HL-60/S4 treated with phorbol 12-myristate 13-acetate at 8.2 ng/mL for 4 days and 3 days (cell line): ENCODE results near the gene ADGRL4.

ENCODE experiments used
- in situ Hi-C: fragments of 300-500 bp; cut with MboI; formaldehyde crosslinking; loops from 2 replicates; pipeline ENCODE4 v1.15.0; 2022; ENCODE audit warnings: low sequenced_read_pairs

ADGRL4 gene

DNA sequence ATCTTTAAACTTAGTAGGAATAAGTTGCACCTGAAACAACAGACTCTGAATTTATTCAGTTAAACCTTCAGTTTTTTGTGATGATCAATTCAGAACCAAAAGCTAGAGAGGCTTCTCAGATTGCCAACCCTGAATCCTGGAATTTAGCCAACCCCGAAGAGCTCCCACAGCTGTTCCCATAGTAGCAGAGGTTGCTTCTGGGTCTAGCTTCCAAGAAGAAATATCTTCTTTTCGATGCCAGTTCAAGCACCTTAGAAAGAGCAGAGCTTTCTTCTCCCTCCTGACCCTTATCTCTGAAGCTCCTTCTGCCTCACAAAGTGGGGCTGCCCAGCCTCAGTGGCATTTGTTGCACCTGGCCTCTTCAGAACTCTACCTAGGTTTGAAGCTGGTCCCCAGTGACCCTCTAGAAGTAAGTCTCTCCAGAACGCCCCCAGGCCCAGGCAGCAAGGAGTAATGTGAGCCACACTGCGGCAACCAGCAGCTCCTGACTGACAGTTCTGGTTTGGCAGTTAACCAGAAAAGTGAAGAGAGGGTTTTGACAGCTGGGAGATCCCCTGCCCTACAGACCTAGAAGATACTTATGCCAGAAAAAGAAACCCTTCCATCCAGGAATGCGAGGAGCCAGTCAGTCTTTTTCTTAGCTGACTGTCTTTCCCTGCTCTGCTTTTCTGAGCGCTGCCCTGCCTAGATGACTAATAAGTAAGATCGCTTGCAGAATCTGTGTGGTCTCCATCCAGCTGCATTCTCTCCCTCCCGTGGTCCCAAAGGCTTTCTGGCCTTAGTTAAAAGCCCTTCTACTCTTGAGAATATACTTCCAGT is 165.9 kb downstream of the ADGRL4 start:
- in situ Hi-C loops = no loop called here
